Chondrocyte (in vitro differentiated cells): ENCODE data around the gene PRICKLE3. TPM values are rescaled to one million over a fixed set of nuclear protein-coding genes. Genes with fewer than 3 reads are reported as not detected.

Experiments
- DNase-seq: peaks from one replicate; pipeline ENCODE4 v3.0.0; 2021; ENCODE audit warnings: mixed read lengths, low spot score
- H3K27ac Mint-ChIP-seq: one replicate; pipeline ENCODE4 v1.8.0; 2021; ENCODE audit warnings: mild to moderate bottlenecking, moderate library complexity, mixed read lengths; ENCODE audit not compliant: unreplicated experiment
- H3K27me3 Mint-ChIP-seq: 2 replicates; pipeline ENCODE4 v1.8.0; 2021; ENCODE audit warnings: low read depth, mixed read lengths
- H3K36me3 Mint-ChIP-seq: 2 replicates; pipeline ENCODE4 v1.8.0; 2021; ENCODE audit warnings: low read depth, mixed read lengths
- H3K4me1 Mint-ChIP-seq: 2 replicates; pipeline ENCODE4 v1.8.0; 2021; ENCODE audit warnings: low read depth, mild to moderate bottlenecking, mixed read lengths
- H3K4me3 Mint-ChIP-seq: one replicate; pipeline ENCODE4 v1.8.0; 2021; ENCODE audit warnings: mild to moderate bottlenecking, moderate library complexity, mixed read lengths; ENCODE audit not compliant: unreplicated experiment
- H3K9me3 Mint-ChIP-seq: 2 replicates; pipeline ENCODE4 v1.8.0; 2021; ENCODE audit warnings: low read depth, mixed read lengths
- CTCF ChIP-seq: fragments of 200-600 bp; sonication (generic); IDR thresholded peaks from 2 replicates; pipeline ENCODE4 v1.5.0; 2021; ENCODE audit warnings: antibody characterized with exemption, mild to moderate bottlenecking, moderate library complexity
- total RNA-seq: library from RNA; stranded (reverse); gene quantifications from 3 replicates; pipeline ENCODE4 v1.2.1, GENCODE V29; 2021

Gene PRICKLE3
- total RNA-seq, 1 donor from 2014 or later, result 7.5 TPM

- TF ChIP-seq CTCF, result no peak
- Mint-ChIP-seq H3K27ac (no peak overlapping the region), H3K9me3 (peaks cover 18% of the 10 kb centered on the region), H3K27me3 (peaks cover 1% of the 10 kb centered on the region), H3K36me3 (no peaks in the 10 kb centered on the region), H3K4me1 (no peaks in the 10 kb centered on the region), H3K4me3 (no peak overlapping the region)
- DNase-seq, result no peak
Measured at GRCh38 chrX:49212209-49212608, 26.0 kb upstream of the PRICKLE3 start.

GRCh38 chrX:49211074-49211473 is 24.9 kb upstream of the PRICKLE3 start:
- H3K9me3 Mint-ChIP-seq, result peaks cover 18% of the 10 kb centered on the region
- peak; percentile 57 for DNase-seq
- no peaks in the 10 kb centered on the region for H3K27me3 Mint-ChIP-seq
- no peaks in the 10 kb centered on the region for H3K36me3 Mint-ChIP-seq
- no peak for TF ChIP-seq CTCF
- no peak overlapping the region for H3K27ac Mint-ChIP-seq
- no peak overlapping the region for H3K4me3 Mint-ChIP-seq
- no peaks in the 10 kb centered on the region for H3K4me1 Mint-ChIP-seq

- H3K4me3 Mint-ChIP-seq, result no peak overlapping the region
- H3K9me3 Mint-ChIP-seq, result peaks cover 18% of the 10 kb centered on the region
- peak; percentile 65 for DNase-seq
- no peaks in the 10 kb centered on the region for H3K4me1 Mint-ChIP-seq
- no peaks in the 10 kb centered on the region for H3K27me3 Mint-ChIP-seq
- no peaks in the 10 kb centered on the region for H3K36me3 Mint-ChIP-seq
- no peak overlapping the region for H3K27ac Mint-ChIP-seq
- TF ChIP-seq CTCF, result no peak
Measured at GRCh38 chrX:49210406-49210805, 24.2 kb upstream of the PRICKLE3 start.

GRCh38 chrX:49209434-49210251 is 23.5 kb upstream of the PRICKLE3 start:
- no peak overlapping the region for H3K4me3 Mint-ChIP-seq
- no peaks in the 10 kb centered on the region for H3K27me3 Mint-ChIP-seq
- H3K36me3 Mint-ChIP-seq, result no peaks in the 10 kb centered on the region
- DNase-seq, result peak; percentile 65
- H3K27ac Mint-ChIP-seq, result no peak overlapping the region
- no peaks in the 10 kb centered on the region for H3K4me1 Mint-ChIP-seq
- no peak for TF ChIP-seq CTCF
- peaks cover 13% of the 10 kb centered on the region for H3K9me3 Mint-ChIP-seq

- no peaks in the 10 kb centered on the region for H3K27me3 Mint-ChIP-seq
- H3K36me3 Mint-ChIP-seq, result no peaks in the 10 kb centered on the region
- H3K27ac Mint-ChIP-seq, result no peak overlapping the region
- no peaks in the 10 kb centered on the region for H3K4me1 Mint-ChIP-seq
- H3K9me3 Mint-ChIP-seq, result peaks cover 10% of the 10 kb centered on the region
- no peak overlapping the region for H3K4me3 Mint-ChIP-seq
- TF ChIP-seq CTCF, result no peak
- DNase-seq, result peak; percentile 47
Measured at GRCh38 chrX:49208399-49208798, 22.2 kb upstream of the PRICKLE3 start.
